Gastroesophageal sphincter (tissue), 4 donors: ENCODE data around the gene BBS10. TPM values are rescaled to one million over a fixed set of nuclear protein-coding genes. Genes with fewer than 3 reads are reported as not detected.

Experiments
- ATAC-seq: fragments of 150-250 bp; one replicate; pipeline ENCODE4 v1.9.1; 2016; ENCODE audit warnings: mild to moderate bottlenecking, moderate library complexity
- H3K27ac ChIP-seq, 4 donors: fragments of 200-600 bp; sonication (generic) in 3 of 4; 1 replicate in 3 of 4; 2 replicates in 1 of 4; pipeline ENCODE4 v1.5.1; 2016 to 2019
- H3K27me3 ChIP-seq: fragments of 200-600 bp; sonication (generic); one replicate; pipeline ENCODE4 v1.5.1; 2019
- H3K36me3 ChIP-seq, 2 donors: fragments of 200-600 bp; sonication (generic); one replicate each; pipeline ENCODE4 v1.5.1; 2019; ENCODE audit warnings: control low read depth in 1 of 2
- H3K4me1 ChIP-seq, 3 donors: fragments of 200-600 bp; sonication (generic); 1 replicate in 2 of 3; 2 replicates in 1 of 3; pipeline ENCODE4 v1.5.1; 2016 to 2019; ENCODE audit warnings: control low read depth in 2 of 3
- H3K4me3 ChIP-seq, 2 donors: fragments of 200-600 bp; sonication (generic); one replicate each; pipeline ENCODE4 v1.5.1; 2019; ENCODE audit warnings: mild to moderate bottlenecking in 1 of 2, moderate library complexity in 1 of 2
- H3K9me3 ChIP-seq, 3 donors: fragments of 200-600 bp; sonication (generic); one replicate each; pipeline ENCODE4 v1.5.1; 2017 to 2019; ENCODE audit warnings: control low read depth in 2 of 3
- EP300 ChIP-seq: sonication (generic); formaldehyde crosslinking; IDR thresholded peaks from one replicate; pipeline ENCODE4 v1.6.1; 2017; ENCODE audit warnings: antibody characterized with exemption, mild to moderate bottlenecking
- POLR2A ChIP-seq, 2 donors: fragments of 450-650 bp; IDR thresholded peaks; one replicate each; pipeline ENCODE4 v1.6.1; 2017; ENCODE audit warnings: antibody characterized with exemption in 2 of 2, mild to moderate bottlenecking in 2 of 2, moderate library complexity in 1 of 2
- POLR2AphosphoS5 ChIP-seq: sonication (generic); formaldehyde crosslinking; IDR thresholded peaks from one replicate; pipeline ENCODE4 v1.6.1; 2017; ENCODE audit warnings: antibody characterized with exemption
- WGBS, 2 donors: methylation state at CpG; one replicate each; pipeline ENCODE4 v1.1.5; 2018; ENCODE audit warnings: low coverage in 1 of 2; 5-methylcytosine and 5-hydroxymethylcytosine counted together
- total RNA-seq, 4 donors: library from RNA; depleted of rRNA; stranded (reverse); fragments of >200 nt; gene quantifications; one replicate each; pipeline ENCODE4 v1.1.0, GENCODE V29; 2016
- TF ChIP-seq, protein P1 (sequence below), 4 experiments: fragments of 200-600 bp in 2 of 4; fragments of 450-650 bp in 2 of 4; sonication (generic) in 1 of 4; IDR thresholded peaks; one replicate each; pipeline ENCODE4 v1.5.1; 2017 to 2019; ENCODE audit warnings: antibody characterized with exemption in 4 of 4, mild to moderate bottlenecking in 2 of 4, moderate library complexity in 2 of 4

Gene BBS10
- total RNA-seq, 4 donors from 2014 or later = 8.9 to 22.2 (median 16.0) TPM

DNA sequence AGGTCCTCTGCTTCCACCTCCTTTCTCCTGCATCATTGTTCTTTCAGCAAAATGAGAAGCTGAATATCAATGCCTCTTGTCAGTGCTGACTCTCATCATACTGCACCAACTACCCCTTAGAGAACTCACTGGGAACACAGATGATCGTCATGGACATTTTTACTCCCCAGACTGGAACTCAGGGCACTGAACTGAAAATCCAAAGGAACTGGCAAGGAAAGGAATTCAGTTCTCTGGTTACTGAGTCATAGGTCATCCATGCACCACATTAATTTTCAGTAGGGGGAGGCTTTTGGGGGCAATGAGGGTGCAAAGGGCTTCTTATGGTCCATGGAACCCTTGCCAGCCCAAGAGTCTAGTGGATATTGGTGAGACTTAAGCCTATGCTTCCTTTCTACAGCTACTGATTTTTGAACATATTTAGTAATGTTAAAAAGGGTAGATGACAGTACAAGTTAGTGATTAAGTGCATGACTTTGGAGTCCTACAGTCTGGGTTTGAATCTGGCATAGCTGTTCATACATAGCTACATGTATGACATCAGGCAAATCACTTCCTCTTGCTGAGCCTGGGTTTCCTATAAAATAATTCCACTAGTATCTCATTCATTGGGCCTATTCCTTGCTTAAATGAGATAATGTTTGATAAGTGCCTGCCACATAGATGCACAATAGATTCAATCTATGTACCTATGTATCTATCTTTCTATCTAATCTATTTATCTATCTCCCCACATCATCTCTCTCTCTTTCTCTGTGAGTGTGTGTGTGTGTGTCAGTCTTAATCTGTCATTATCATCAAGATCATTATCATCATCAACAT, 29.2 kb downstream of the BBS10 start:
- H3K27me3 ChIP-seq = no peaks in the 10 kb centered on the region
- H3K9me3 ChIP-seq = no peaks in the 10 kb centered on the region
- H3K4me3 ChIP-seq = no peak overlapping the region
- H3K4me1 ChIP-seq = no peaks in the 10 kb centered on the region
- no peak overlapping the region for H3K27ac ChIP-seq
- H3K36me3 ChIP-seq = no peaks in the 10 kb centered on the region
- 100% methylated on average over 1 of the region's 1 CpG; no CpG with 5 or more reads in 1 of the 2 donors for WGBS, 2 donors
- TF ChIP-seq, protein P1, sequence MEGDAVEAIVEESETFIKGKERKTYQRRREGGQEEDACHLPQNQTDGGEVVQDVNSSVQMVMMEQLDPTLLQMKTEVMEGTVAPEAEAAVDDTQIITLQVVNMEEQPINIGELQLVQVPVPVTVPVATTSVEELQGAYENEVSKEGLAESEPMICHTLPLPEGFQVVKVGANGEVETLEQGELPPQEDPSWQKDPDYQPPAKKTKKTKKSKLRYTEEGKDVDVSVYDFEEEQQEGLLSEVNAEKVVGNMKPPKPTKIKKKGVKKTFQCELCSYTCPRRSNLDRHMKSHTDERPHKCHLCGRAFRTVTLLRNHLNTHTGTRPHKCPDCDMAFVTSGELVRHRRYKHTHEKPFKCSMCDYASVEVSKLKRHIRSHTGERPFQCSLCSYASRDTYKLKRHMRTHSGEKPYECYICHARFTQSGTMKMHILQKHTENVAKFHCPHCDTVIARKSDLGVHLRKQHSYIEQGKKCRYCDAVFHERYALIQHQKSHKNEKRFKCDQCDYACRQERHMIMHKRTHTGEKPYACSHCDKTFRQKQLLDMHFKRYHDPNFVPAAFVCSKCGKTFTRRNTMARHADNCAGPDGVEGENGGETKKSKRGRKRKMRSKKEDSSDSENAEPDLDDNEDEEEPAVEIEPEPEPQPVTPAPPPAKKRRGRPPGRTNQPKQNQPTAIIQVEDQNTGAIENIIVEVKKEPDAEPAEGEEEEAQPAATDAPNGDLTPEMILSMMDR (IDR thresholded peaks at IDR 0.05) = no peak
- TF ChIP-seq POLR2A (IDR thresholded peaks at IDR 0.05) (no peak), POLR2AphosphoS5 (no peak), EP300 (no peak)
- ATAC-seq = no peak

DNA sequence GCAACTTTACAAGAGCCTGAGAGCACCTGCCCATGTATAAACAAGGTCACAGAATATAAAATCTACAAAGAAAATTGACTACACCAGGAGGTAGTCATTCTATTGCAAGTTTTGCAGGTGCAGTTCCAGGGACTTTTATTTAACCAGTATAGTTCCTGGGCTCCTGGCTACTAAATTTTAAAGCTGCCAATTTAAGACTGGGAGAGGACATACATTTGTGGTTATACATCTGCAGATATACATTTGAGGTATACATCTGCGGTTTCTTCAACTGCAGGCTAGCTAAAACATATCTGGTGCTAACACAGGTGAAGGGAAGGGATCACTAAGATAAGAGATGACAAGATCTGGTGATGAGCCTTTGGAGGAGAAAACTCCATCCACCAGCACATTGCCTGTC, 30.2 kb downstream of the BBS10 start:
- H3K4me3 ChIP-seq = no peak overlapping the region
- 88 to 92% methylated on average over 1 of the region's 1 CpG for WGBS, 2 donors
- no peaks in the 10 kb centered on the region for H3K4me1 ChIP-seq
- H3K9me3 ChIP-seq = no peaks in the 10 kb centered on the region
- no peaks in the 10 kb centered on the region for H3K27me3 ChIP-seq
- no peak overlapping the region for H3K27ac ChIP-seq
- no peaks in the 10 kb centered on the region for H3K36me3 ChIP-seq
- no peak for ATAC-seq
- TF ChIP-seq POLR2AphosphoS5 (no peak), EP300 (no peak), POLR2A (IDR thresholded peaks at IDR 0.05) (no peak)
- TF ChIP-seq, protein P1 (IDR thresholded peaks at IDR 0.05) = no peak

- Histone ChIP-seq H3K27me3 (no peaks in the 10 kb centered on the region), H3K27ac (no peak overlapping the region), H3K36me3 (no peaks in the 10 kb centered on the region), H3K9me3 (no peaks in the 10 kb centered on the region), H3K4me3 (no peak overlapping the region), H3K4me1 (no peaks in the 10 kb centered on the region)
- no peak for ATAC-seq
- 82 to 87% methylated on average over 7 of the region's 7 CpGs for WGBS, 2 donors
- TF ChIP-seq, protein P1 (IDR thresholded peaks at IDR 0.05) = no peak
- TF ChIP-seq POLR2AphosphoS5 (no peak), POLR2A (IDR thresholded peaks at IDR 0.05) (no peak), EP300 (no peak)
These were observed 31.7 kb downstream of the BBS10 start for GRCh38 chr12:76316468-76316867.

DNA sequence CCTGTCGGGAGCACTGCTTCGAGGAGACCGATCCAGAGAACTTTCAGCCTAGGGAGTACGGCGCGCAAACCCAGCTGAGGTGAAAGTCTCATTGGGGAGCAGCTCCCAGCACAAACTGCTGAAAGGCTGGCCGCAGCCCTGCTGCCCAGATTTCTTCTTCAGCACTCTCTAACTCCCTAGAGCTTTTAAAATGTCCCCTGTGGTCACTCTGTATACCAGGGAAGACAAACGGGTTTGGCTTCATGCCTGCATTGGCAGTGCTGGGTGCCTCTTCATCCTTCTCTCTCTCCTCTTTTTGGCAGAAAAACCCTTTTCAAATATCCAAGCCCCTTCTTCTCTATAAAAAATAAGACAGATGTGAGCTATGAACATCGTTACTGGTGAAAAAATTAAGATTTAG, 34.9 kb downstream of the BBS10 start:
- Histone ChIP-seq H3K36me3 (no peaks in the 10 kb centered on the region), H3K27me3 (no peaks in the 10 kb centered on the region), H3K27ac (no peak overlapping the region), H3K4me1 (no peaks in the 10 kb centered on the region), H3K9me3 (no peaks in the 10 kb centered on the region), H3K4me3 (no peak overlapping the region)
- TF ChIP-seq POLR2A (IDR thresholded peaks at IDR 0.05) (no peak), POLR2AphosphoS5 (no peak)
- WGBS, 2 donors = 59 to 79% methylated on average over 3 to 7 of the region's 9 CpGs
- ATAC-seq = no peak

GRCh38 chr12:76312315-76312714, 35.9 kb downstream of the BBS10 start:
- no peak for ATAC-seq
- no peak overlapping the region for H3K27ac ChIP-seq
- H3K27me3 ChIP-seq = no peaks in the 10 kb centered on the region
- no peak overlapping the region for H3K4me3 ChIP-seq
- no peaks in the 10 kb centered on the region for H3K9me3 ChIP-seq
- H3K36me3 ChIP-seq = no peaks in the 10 kb centered on the region
- H3K4me1 ChIP-seq = no peaks in the 10 kb centered on the region
- TF ChIP-seq POLR2A (IDR thresholded peaks at IDR 0.05) (no peak), POLR2AphosphoS5 (no peak), EP300 (no peak)
- TF ChIP-seq, protein P1 (IDR thresholded peaks at IDR 0.05) = no peak
- 39 to 77% methylated on average over 5 of the region's 7 CpGs for WGBS, 2 donors
